Measurements from ENCODE around the gene THY1.

THY1 gene

GRCh38 chr11:119453881-119454280 lies 30.9 kb upstream of the THY1 start:
- H3K4me3 ChIP-seq (ENCODE audit: low read depth, low read length): no peak overlapping the region
- TF ChIP-seq MYC (IDR thresholded peaks at IDR 0.05; ENCODE audit: low read depth, low read length): no peak
- TF ChIP-seq MAX (IDR thresholded peaks at IDR 0.05; ENCODE audit: low read depth, low read length): no peak
- TF ChIP-seq POLR2A (IDR thresholded peaks at IDR 0.05; ENCODE audit: extremely low read depth, insufficient read length): no peak
- no peak for TF ChIP-seq CTCF (IDR thresholded peaks at IDR 0.05; ENCODE audit: low read depth, low read length)
- DNase-seq (ENCODE audit: low read depth): no peak

- no peak overlapping the region for H3K4me3 ChIP-seq (ENCODE audit: low read depth, low read length)
- TF ChIP-seq MYC (IDR thresholded peaks at IDR 0.05; ENCODE audit: low read depth, low read length) (no peak), POLR2A (IDR thresholded peaks at IDR 0.05; ENCODE audit: extremely low read depth, insufficient read length) (no peak), CTCF (IDR thresholded peaks at IDR 0.05; ENCODE audit: low read depth, low read length) (no peak)
- DNase-seq (ENCODE audit: low read depth): no peak
Measured at GRCh38 chr11:119450590-119451326, 27.8 kb upstream of the THY1 start.

GRCh38 chr11:119449498-119449897 lies 26.5 kb upstream of the THY1 start:
- DNase-seq (ENCODE audit: low read depth): no peak
- no peak overlapping the region for H3K4me3 ChIP-seq (ENCODE audit: low read depth, low read length)
- TF ChIP-seq CTCF (IDR thresholded peaks at IDR 0.05; ENCODE audit: low read depth, low read length): no peak
- TF ChIP-seq MYC (IDR thresholded peaks at IDR 0.05; ENCODE audit: low read depth, low read length): no peak
- TF ChIP-seq MAX (IDR thresholded peaks at IDR 0.05; ENCODE audit: low read depth, low read length): no peak
- TF ChIP-seq POLR2A (IDR thresholded peaks at IDR 0.05; ENCODE audit: extremely low read depth, insufficient read length): no peak

GRCh38 chr11:119448380-119448779 lies 25.4 kb upstream of the THY1 start:
- DNase-seq (ENCODE audit: low read depth): no peak
- no peak overlapping the region for H3K4me3 ChIP-seq (ENCODE audit: low read depth, low read length)
- no peak for TF ChIP-seq POLR2A (IDR thresholded peaks at IDR 0.05; ENCODE audit: extremely low read depth, insufficient read length)
- no peak for TF ChIP-seq CTCF (IDR thresholded peaks at IDR 0.05; ENCODE audit: low read depth, low read length)
- TF ChIP-seq MAX (IDR thresholded peaks at IDR 0.05; ENCODE audit: low read depth, low read length): no peak
- TF ChIP-seq MYC (IDR thresholded peaks at IDR 0.05; ENCODE audit: low read depth, low read length): no peak

- H3K4me3 ChIP-seq (ENCODE audit: low read depth, low read length): no peak overlapping the region
- no peak for TF ChIP-seq CTCF (IDR thresholded peaks at IDR 0.05; ENCODE audit: low read depth, low read length)
- TF ChIP-seq MYC (IDR thresholded peaks at IDR 0.05; ENCODE audit: low read depth, low read length): no peak
- no peak for TF ChIP-seq POLR2A (IDR thresholded peaks at IDR 0.05; ENCODE audit: extremely low read depth, insufficient read length)
- no peak for TF ChIP-seq MAX (IDR thresholded peaks at IDR 0.05; ENCODE audit: low read depth, low read length)
Measured at GRCh38 chr11:119447664-119448242, 24.8 kb upstream of the THY1 start.

More at GRCh38 chr11:119447664-119448242, 24.8 kb upstream of the THY1 start:
- DNase-seq (ENCODE audit: low read depth): no peak

All from NB4 (cell line).